LNCaP clone FGC (cell line): ENCODE results near the gene MYOF.

Experiments used
- DNase-seq: peaks from one replicate; pipeline ENCODE4 v3.0.0-alpha.2; 2011; ENCODE audit warnings: low read depth
- H3K4me3 ChIP-seq: 2 replicates; pipeline ENCODE4 v1.5.1; 2011; ENCODE audit warnings: mild to moderate bottlenecking, low read depth, low read length, control low read depth
- TF ChIP-seq, protein P1 (sequence below): IDR thresholded peaks from 2 replicates; pipeline ENCODE4 v1.5.1; 2012; ENCODE audit warnings: mild to moderate bottlenecking; ENCODE audit not compliant: control insufficient read depth, insufficient read depth; ENCODE audit errors: extremely low read depth

The MYOF gene

GRCh38 chr10:93482145-93482834 is at the start of gene MYOF:
MYOF (minus strand) TSS chr10:93482334; CDS start chr10:93482194, 140 bp downstream.
- DNase-seq: peak; percentile 52
- TF ChIP-seq, protein P1, sequence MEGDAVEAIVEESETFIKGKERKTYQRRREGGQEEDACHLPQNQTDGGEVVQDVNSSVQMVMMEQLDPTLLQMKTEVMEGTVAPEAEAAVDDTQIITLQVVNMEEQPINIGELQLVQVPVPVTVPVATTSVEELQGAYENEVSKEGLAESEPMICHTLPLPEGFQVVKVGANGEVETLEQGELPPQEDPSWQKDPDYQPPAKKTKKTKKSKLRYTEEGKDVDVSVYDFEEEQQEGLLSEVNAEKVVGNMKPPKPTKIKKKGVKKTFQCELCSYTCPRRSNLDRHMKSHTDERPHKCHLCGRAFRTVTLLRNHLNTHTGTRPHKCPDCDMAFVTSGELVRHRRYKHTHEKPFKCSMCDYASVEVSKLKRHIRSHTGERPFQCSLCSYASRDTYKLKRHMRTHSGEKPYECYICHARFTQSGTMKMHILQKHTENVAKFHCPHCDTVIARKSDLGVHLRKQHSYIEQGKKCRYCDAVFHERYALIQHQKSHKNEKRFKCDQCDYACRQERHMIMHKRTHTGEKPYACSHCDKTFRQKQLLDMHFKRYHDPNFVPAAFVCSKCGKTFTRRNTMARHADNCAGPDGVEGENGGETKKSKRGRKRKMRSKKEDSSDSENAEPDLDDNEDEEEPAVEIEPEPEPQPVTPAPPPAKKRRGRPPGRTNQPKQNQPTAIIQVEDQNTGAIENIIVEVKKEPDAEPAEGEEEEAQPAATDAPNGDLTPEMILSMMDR: peak; percentile 84
- H3K4me3 ChIP-seq: peak within 1 kb of the TSS; percentile 58

GRCh38 chr10:93518531-93518930 is 36.4 kb upstream of the MYOF start:
- H3K4me3 ChIP-seq: no peak overlapping the region
- TF ChIP-seq, protein P1: no peak

GRCh38 chr10:93516006-93516380 is 33.9 kb upstream of the MYOF start:
- TF ChIP-seq, protein P1: no peak

More at GRCh38 chr10:93518531-93518930, 36.4 kb upstream of the MYOF start:
- no peak for DNase-seq

GRCh38 chr10:93515071-93516005 is 33.2 kb upstream of the MYOF start:
- H3K4me3 ChIP-seq: no peak overlapping the region
- no peak for DNase-seq
- TF ChIP-seq, protein P1: no peak

More at GRCh38 chr10:93516006-93516380, 33.9 kb upstream of the MYOF start:
- no peak for DNase-seq
- H3K4me3 ChIP-seq: no peak overlapping the region

GRCh38 chr10:93514521-93514920 is 32.4 kb upstream of the MYOF start:
- no peak for DNase-seq
- H3K4me3 ChIP-seq: no peak overlapping the region
- TF ChIP-seq, protein P1: no peak

DNA sequence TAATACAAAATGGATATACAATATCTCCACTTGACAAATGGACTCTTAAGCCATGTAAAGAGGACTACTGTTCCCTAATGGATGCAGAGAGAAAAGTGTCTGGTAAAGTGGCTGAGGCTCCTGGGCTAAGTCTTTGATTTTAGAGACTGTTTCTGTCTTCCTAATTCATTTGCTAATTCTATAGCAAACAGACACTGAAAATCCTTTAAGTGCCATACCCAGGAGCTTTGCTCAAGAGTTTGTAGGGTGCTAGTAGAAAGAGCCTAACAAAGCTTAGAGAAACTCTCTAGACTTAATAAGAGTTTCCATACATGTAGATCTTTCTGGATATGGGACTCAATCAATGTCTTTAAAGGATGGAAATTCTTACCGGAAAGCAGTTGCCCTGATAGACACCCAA is 31.0 kb upstream of the MYOF start:
- TF ChIP-seq, protein P1: no peak
- no peak overlapping the region for H3K4me3 ChIP-seq
- no peak for DNase-seq
